GM19351 (cell line): ENCODE data around the gene GPER1.

Source experiments
- ATAC-seq: cut with Tn5 transposase; IDR thresholded peaks from one replicate; pipeline ENCODE4 v1.9.1; 2021; ENCODE audit warnings: mild to moderate bottlenecking, moderate library complexity; ENCODE audit not compliant: unreplicated experiment

Gene GPER1

DNA sequence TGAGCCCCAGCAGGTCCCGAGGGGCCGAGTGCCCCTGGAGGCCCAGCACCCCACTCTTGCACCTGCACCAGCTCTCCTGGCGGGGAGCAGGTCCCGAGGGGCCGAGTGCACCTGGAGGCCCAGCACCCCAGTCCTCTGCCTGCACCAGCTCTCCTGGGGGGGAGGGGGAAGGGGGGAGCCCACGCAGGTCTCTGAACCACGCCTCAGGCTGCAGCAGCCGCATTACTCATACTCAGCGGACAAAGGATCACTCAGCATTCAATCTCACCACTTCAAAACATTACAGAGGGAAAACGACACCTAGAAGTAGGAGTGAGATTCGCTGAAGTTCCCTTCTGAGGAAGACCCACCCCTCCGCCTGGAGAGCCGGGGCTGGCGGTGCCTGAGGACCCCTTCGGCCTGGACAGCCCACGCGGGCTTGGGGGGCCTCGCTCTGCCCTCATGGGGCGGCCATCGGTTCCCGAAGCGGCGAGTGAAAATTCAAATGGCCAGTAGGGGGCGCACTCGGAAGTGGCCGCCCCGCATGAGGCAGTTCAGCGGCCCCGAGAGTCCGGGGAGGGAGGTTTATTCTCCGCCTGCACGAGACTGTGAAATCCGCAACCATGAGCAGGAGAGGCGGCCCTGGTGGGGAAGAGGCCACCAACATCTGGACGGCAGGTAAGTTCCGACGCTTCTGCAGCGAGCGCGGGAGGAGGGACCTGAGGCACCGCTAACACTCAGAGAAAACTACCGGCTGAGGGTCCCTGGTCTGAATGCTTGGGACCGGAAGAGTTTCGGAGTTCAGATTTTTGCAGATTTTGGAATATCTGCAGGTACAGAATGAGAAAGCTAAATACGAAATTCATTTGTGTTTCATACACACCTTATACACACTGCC, 1.1 kb upstream of the GPER1 start:
- peak; percentile 90 for ATAC-seq

DNA sequence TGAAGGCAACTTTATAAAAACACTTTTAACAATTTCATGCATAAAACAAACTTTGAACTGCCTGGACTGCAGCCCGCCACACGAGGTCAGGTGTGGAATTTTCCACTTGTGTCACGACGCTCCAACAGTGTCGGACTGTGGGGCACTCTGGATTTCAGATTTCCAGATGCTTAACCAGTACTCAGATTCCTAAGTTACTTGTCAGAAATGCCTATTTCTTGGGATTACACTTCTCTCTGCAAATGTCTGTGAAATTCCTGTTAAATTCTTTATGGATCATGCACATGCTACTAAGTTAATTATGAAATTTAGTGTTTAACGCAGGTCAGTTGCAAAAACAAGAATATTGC, 473 bp upstream of the GPER1 start:
- ATAC-seq: no peak

DNA sequence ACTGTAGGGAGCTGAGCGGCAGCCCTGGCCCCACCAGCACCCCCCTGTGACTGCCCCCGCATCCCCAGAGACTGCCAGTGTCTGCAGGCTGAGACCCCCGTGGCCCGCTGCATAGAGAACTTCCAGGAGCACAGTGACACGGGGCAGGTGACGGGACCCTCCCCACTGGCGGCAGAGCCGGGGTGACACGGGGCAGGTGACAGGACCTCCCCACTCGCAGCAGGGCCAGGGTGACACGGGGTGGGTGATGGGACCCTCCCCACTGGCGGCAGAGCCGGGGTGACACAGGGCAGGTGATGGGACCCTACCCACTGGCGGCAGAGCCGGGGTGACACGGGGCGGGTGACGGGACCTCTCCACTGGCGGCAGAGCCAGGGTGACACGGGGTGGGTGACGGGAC, 2.3 kb downstream of the GPER1 start:
- ATAC-seq: no peak

DNA sequence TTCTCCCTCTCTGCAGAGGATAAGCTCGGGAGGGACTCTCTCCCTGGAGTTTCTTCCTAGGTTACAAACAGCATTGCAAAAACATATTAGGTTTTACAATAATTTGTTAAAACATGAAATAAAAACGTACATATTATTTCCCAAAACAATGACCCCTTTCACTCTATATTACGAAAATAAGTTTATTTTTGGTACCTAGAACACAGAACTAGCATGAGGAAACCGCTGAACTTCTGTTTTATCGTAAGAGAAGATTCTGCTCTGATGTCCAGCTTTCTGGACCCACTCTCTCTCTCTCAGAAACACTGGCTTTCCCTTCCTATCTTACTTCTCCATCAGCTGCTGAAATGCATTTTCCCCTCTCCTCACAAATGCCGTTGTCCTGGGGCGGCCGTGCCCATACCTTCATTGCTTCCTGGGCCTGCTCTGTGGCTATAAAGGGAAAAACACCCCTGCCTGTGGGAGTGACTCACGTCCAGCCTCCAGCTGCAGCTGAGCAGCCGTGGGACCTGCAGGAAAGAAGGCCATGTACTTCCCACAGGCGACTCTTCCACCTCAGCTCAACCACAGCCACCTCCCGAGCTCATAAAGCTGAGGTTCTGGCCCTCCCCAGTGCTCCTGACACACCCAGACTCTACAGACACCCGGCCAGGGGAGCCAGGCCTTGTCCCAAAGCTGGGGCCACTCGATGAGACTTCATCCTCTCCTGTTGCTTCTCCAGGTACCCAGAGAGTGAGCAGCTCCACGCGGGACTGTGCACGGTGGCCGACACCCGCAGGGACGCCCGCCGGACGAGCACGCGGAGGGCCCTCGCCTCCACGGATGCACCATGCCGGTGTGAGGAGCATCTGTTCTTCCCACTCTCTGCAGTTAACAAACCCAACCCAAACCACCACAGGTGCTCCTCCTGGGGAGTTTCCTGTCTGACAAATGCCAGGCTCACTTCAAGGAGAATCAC, 3.1 kb downstream of the GPER1 start:
- no peak for ATAC-seq

DNA sequence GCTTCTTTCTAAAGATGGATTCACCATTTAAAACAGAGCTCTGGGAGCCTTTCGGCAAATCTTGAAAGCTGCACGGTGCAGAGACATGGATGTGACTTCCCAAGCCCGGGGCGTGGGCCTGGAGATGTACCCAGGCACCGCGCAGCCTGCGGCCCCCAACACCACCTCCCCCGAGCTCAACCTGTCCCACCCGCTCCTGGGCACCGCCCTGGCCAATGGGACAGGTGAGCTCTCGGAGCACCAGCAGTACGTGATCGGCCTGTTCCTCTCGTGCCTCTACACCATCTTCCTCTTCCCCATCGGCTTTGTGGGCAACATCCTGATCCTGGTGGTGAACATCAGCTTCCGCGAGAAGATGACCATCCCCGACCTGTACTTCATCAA, 3.7 kb downstream of the GPER1 start:
- no peak for ATAC-seq

DNA sequence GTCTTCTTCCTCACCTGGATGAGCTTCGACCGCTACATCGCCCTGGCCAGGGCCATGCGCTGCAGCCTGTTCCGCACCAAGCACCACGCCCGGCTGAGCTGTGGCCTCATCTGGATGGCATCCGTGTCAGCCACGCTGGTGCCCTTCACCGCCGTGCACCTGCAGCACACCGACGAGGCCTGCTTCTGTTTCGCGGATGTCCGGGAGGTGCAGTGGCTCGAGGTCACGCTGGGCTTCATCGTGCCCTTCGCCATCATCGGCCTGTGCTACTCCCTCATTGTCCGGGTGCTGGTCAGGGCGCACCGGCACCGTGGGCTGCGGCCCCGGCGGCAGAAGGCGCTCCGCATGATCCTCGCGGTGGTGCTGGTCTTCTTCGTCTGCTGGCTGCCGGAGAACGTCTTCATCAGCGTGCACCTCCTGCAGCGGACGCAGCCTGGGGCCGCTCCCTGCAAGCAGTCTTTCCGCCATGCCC, 4.3 kb downstream of the GPER1 start:
- ATAC-seq: no peak

DNA sequence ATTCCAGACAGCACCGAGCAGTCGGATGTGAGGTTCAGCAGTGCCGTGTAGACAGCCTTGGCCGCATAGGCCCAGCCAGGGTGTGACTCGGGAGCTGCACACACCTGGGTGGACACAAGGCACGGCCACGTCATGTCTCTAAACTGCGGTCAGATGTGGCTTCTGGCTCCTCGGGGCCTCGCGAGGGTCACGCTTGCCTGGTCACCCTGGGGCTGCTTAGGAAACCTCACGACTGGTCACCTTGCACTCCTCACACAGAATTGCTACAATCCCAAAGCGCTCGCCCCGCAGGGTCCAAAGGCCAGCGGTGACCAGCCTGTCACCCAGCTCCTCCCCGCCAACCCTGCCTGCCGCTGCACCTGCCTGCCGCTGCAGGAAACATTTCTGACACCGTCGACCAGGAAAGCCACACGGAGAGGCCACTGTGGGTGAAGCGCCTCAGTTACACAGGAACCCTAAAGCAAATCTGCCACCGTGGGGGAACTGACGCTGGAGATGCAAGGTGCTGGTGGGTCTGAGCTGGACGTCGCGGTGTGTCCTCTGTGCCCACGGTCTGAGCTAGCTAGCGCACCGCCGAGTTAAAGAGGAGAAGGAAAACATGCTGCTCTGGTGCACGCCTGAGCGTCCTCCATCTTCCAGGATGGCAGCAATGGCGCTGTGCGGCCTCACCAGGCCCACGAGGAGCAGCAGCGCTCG, 5.0 kb downstream of the GPER1 start:
- no peak for ATAC-seq

DNA sequence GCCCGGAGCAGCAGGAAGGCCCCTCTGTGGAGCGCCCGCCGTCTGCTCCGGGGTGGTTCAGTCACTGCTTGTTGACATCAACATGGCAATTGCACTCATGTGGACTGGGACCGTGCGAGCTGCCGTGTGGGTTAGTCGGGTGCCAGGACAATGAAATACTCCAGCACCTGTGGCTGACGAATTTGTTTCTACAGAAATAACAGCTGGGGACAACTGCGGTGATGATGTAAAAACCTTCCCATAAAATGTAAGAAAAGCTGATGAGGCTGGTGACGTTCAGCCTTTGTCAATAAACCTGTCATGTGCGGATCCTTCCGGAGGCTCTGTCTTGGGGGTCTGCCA, 5.6 kb downstream of the GPER1 start:
- no peak for ATAC-seq

DNA sequence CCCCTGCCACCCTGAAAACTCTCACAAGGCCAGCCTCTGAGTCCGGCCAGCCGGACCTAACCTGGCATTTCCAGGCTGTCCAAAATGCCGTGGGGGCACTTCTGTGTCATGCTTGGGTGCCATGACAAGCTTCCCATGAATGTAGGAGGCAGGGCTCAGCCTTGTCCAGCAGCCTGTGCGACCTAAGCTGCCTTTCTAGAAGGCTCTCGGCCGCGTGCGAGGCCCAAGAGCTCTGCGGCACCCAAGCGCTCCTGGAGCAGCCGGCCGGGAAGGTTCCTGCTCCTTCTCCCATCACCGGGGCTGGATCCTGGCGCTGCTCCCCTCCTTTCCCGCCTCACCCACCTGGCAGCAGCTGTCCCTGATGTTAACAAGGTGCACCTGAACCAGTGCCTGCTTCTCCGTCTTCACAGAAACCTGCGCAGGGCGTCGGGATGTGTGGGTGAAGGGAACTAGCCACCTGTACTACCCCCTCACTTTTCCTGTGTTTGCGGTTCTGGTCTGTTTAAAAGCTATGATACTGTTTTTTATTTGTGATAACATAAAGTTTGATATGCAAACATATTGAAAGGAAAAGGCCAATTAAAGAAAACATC, 6.1 kb downstream of the GPER1 start:
- ATAC-seq: no peak

DNA sequence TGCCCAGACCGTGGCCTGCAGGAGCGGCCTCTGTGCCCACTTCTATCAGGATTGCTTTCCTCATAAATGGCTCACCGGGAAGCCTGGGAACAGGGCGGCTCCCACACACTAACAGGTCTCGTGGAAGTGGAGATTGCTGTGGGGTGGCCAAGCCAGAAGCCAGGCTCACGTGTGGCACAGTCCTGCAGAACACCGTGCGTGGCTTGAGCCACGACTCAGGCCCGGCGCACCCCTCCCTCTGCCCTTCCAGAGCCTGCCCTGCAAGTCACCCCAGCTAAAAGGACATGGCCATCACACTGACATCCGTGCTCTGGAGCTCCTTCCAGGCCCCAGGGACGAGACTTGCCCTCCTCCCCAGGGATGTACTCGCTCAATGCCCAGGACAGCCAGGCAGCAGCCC, 7.0 kb downstream of the GPER1 start:
- no peak for ATAC-seq

DNA sequence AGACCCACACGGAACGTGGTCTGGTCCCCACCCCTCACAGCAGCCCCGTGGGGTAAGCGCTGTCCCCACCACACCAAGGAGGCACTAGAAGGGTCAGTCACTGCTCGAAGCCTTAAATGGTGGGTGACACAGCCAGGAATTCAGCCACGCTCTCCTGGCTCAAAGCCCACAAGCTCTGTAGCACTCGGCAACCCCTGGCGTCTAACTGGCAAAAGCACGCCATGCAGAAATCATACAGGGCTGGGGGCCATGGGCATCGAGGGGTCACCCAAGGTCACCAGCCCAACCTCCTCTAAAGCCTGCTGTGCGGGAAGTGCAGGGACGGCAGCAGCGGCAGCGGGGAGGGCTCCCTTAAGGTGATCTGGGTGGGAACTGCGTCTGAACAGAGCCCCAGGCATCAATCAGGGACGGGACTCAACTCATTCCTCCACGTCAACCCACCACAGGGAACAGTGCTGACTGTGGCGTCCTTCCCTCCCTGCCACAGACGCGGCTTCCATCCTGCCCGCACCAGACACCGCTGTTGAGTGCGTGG, 7.8 kb downstream of the GPER1 start:
- ATAC-seq: no peak

DNA sequence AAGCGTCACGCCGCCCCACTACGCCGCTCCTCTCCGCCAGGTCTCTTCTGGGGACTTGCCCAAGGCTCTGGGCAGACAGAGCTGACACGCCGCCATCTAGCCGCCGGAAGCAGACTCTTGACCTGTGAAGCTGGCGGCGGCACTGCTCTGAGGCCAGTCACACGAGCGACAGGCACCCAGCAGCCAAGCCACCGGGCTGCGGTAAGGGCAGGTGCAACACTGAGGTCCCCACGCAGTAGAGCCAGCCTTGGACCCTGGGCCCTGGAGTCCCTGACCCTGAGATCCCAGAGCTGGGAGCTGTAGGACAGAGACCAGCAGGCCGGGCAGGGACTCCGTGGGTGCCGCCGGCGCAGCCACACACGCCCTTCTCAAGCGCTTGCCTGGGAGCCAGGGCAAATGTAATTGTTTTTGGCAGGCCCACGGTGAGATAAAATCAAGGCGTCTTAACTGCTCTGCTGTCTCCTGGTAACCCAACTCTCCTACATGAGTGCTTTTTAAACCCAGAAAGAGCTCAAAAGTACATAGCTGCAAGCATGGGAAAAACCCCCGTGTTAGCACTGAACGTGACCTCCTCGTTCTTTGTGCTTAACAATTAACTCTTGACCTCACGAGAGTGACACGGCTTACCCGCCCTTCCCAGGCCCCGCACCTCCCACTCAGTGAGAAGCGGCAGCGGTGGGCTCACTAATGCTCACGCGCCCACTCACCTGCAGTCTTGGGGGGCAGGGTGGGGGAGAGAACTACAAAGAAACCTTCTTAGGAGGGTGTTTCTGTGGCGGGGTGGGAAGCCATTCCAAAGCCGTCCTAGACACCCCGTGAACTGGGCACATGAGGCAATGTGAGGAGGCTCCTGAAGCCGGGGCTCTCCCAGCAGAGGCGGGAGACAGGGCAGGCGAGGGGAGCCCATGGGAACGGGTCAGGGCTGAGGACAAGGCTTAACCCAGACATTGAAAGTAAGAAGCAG, 8.5 kb downstream of the GPER1 start:
- ATAC-seq: no peak

DNA sequence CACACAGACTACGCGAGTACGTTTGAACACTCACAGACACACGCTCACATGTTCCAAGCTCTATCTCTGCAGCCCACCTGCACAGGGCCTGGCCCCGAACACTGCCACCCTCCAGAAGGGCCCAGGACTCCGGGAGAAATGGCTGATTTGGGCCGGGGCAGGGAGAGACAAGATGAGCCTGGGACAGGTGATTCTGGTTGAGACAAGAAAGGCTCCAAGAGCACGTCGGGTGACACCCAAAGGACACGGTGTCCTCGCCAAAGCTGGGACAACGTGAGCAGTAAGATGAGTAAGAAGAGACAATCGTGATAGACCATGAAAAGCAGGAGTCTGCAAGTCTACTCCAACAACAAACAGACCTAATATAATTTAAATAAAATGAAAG, 9.2 kb downstream of the GPER1 start:
- no peak for ATAC-seq

DNA sequence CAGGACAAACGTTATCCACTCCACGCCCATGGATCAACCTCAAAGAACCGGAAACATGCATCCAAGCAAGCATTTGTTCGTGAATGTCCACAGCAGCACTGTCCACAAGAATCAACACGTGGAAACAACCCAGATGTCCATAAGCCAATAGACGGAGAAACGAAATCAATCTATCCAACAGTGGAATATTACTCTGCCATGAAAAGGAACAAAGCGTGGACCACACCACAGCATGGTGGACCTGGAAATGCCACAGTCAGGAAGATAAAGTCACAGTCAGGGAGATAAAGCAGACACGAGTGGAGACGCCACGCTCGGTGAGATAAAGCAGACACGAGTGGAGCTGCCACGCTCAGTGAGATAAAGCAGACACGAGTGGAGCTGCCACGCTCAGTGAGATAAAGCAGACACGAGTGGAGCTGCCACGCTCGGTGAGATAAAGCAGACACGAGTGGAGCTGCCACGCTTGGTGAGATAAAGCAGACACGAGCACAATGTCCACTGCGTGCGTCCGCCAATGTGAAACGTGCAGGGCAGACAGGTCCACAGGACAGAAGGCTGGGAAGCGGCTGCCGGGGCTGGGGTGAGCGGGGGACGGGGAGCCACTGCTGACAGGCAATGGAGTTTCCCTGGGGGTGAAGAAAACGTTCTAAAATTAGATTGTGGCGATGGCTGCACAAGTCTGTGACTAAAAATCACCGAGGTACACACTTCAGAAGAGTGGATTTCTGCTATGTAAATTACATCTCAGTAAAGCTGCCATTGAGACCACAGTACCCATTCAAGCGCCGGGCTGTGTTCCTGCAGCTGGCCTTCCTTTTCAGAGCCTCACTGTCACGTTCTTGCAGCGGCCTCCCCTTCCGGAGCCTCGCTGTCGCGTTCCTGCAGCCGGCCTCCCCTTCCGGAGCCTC, 10.6 kb downstream of the GPER1 start:
- ATAC-seq: no peak

DNA sequence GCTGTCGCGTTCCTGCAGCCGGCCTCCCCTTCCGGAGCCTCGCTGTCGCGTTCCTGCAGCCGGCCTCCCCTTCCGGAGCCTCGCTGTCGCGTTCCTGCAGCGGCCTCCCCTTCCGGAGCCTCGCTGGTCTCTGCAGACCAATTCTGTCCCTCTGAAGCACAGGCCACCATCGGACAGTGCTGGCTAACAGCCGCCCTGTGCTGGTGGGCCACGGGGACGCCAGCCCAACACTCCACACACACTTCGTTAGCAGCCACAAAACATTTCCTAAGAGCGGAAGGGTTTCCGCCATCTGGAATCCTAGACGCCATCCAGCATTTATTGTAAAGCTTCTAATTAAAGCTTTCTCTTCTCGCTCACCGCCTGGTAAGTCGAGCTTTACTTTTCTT, 11.2 kb downstream of the GPER1 start:
- ATAC-seq: no peak

DNA sequence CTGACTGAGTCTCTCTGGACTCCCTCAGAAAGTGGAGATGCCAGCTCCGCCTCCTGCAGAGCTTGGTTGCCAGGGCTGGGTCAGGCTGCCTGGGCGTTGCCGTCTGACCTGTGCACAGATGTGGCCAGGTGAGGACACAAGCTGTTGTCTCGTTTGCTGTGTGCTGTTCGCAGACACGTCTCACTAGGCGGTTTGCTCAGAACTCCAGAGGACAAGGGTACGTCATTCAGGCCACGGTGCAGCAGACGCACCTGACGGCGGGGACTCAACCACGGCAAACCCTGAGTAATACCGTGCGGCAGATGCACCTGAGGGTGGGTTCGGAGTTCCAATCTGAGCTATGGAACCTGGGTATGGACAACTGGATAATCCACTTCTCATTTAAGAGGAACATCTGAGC, 11.7 kb downstream of the GPER1 start:
- ATAC-seq: no peak

DNA sequence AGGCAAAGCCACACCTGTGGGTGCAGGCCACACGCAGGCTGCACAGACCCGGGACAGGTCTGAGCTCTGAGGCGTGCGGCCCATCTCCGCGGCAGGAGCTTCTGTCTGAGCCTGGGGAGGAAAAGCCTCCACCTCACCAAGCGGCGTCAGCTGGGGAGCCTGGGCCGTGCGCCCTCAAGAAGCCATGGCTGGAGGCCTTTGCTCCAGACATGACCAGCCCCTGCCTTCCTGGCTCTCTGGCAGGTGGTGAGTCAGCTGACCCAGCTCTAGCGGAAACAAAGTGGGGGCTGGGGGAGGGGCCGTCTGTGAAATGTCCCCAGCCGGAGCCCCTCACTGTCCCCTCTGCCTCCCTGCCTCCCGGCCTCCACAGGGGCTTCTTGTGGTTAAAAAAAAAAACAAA, 12.5 kb downstream of the GPER1 start:
- no peak for ATAC-seq

DNA sequence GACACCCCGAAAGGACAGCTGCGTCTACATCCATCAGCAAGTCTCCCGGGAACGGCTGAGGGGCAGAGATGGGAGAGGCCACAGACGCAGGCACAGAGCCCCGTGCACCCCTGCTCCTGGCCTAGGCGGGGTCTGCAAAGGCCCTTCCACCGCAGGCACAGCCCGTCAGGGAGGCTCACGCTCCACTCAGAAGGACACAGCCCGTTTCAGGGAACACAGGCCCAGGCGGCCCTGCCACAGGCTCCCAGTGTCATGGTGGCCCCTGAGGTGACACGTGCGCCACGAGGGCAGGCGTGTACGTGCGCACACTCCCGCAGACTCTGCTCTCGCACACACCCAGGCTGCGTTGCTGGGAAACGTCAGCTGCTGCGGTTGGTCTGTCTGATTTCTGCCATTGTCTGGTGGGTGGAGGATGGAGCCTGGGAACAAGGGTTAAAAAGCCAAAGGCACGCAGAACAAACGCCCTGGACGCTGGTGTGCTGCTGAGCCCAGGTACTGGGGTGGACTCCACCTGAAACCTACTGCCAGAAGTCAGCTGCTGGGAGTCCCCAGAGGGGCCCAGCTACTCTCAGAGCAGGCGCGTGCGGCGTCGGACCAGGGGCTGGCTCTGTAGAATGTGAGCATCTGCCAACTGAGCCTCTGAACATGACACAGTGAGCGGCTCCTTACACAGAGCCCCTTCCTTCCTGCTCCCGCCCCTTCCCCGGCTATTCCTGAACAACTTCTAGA, 13.1 kb downstream of the GPER1 start:
- ATAC-seq: no peak
